HAP-1 (cell line): ENCODE measurements around the gene IL17RA.
"Not testable (repeated sequence)": the region's sequence is repeated elsewhere in the genome, so short reads cannot be mapped to it uniquely, and the experiment has no call there.

ENCODE experiments used
- DNase-seq, 2 experiments: peaks; one replicate each; pipeline ENCODE4 v3.0.0-alpha.2; 2016 to 2020; ENCODE audit warnings: low spot score in 2 of 2
- H3K27me3 ChIP-seq: fragments of 250-450 bp; sonication (Bioruptor Pico); 2 replicates; pipeline ENCODE4 v1.5.1; 2020; ENCODE audit warnings: low read depth, mild to moderate bottlenecking, moderate library complexity
- H3K36me3 ChIP-seq: fragments of 250-450 bp; sonication (Bioruptor Pico); replicated peaks from 2 replicates; pipeline ENCODE4 v1.5.1; 2020; ENCODE audit warnings: mild to moderate bottlenecking
- H3K4me1 ChIP-seq: fragments of 250-450 bp; sonication (Bioruptor Pico); 2 replicates; pipeline ENCODE4 v1.5.1; 2020; ENCODE audit warnings: mild to moderate bottlenecking
- H3K4me3 ChIP-seq: fragments of 250-450 bp; sonication (Bioruptor Pico); 2 replicates; pipeline ENCODE4 v1.5.1; 2020; ENCODE audit warnings: mild to moderate bottlenecking, moderate library complexity
- H3K9me3 ChIP-seq: fragments of 250-450 bp; sonication (Bioruptor Pico); 2 replicates; pipeline ENCODE4 v1.5.1; 2020; ENCODE audit warnings: mild to moderate bottlenecking, moderate library complexity
- in situ Hi-C: fragments of 300-500 bp; cut with MboI; formaldehyde crosslinking; loops from 3 replicates; pipeline ENCODE4 v1.14.3; 2020; ENCODE audit warnings: low sequenced_read_pairs, inconsistent platforms, mixed read lengths

Gene IL17RA

GRCh38 chr22:17132112-17132511 is 47.3 kb downstream of the IL17RA start:
- no peak for DNase-seq
- in situ Hi-C loops = no loop called here

GRCh38 chr22:17133137-17133536 is 48.3 kb downstream of the IL17RA start:
- H3K4me1 ChIP-seq = no peaks in the 10 kb centered on the region
- H3K36me3 ChIP-seq = no peaks in the 10 kb centered on the region; the same call in none of the 2 replicates
- H3K9me3 ChIP-seq = no peaks in the 10 kb centered on the region
- no peaks in the 10 kb centered on the region for H3K27me3 ChIP-seq
- no peak overlapping the region for H3K4me3 ChIP-seq
- no peak for DNase-seq
- in situ Hi-C loops = no loop called here

More at GRCh38 chr22:17132112-17132511, 47.3 kb downstream of the IL17RA start:
- H3K9me3 ChIP-seq = no peaks in the 10 kb centered on the region
- H3K36me3 ChIP-seq = no peaks in the 10 kb centered on the region; the same call in none of the 2 replicates
- no peaks in the 10 kb centered on the region for H3K4me1 ChIP-seq
- H3K27me3 ChIP-seq = no peaks in the 10 kb centered on the region
- H3K4me3 ChIP-seq = no peak overlapping the region

GRCh38 chr22:17135153-17135760 is 50.5 kb downstream of the IL17RA start:
- Histone ChIP-seq H3K36me3 (peaks cover 5% of the 10 kb centered on the region), H3K4me1 (no peaks in the 10 kb centered on the region), H3K9me3 (no peaks in the 10 kb centered on the region), H3K27me3 (no peaks in the 10 kb centered on the region), H3K4me3 (no peak overlapping the region)
- DNase-seq = no peak
- in situ Hi-C loops = no loop called here

- Histone ChIP-seq H3K4me3 (no peak overlapping the region), H3K27me3 (no peaks in the 10 kb centered on the region), H3K9me3 (no peaks in the 10 kb centered on the region), H3K36me3 (peaks cover 20% of the 10 kb centered on the region), H3K4me1 (no peaks in the 10 kb centered on the region)
- no peak for DNase-seq
- in situ Hi-C loops = no loop called here
Measured at GRCh38 chr22:17137170-17137569, 52.4 kb downstream of the IL17RA start.

- no peak overlapping the region for H3K4me3 ChIP-seq
- in situ Hi-C loops = no loop called here
- no peaks in the 10 kb centered on the region for H3K4me1 ChIP-seq
- H3K9me3 ChIP-seq = no peaks in the 10 kb centered on the region
- H3K27me3 ChIP-seq = no peaks in the 10 kb centered on the region
- DNase-seq = no peak
- peaks cover 24% of the 10 kb centered on the region for H3K36me3 ChIP-seq
Measured at GRCh38 chr22:17137861-17138425, 53.1 kb downstream of the IL17RA start.

- Histone ChIP-seq H3K27me3 (no peaks in the 10 kb centered on the region), H3K4me3 (no peak overlapping the region), H3K36me3 (peaks cover 27% of the 10 kb centered on the region), H3K9me3 (no peaks in the 10 kb centered on the region), H3K4me1 (no peaks in the 10 kb centered on the region)
- in situ Hi-C loops = no loop called here
- no peak for DNase-seq
Measured at GRCh38 chr22:17138513-17138912, 53.7 kb downstream of the IL17RA start.

GRCh38 chr22:17140022-17140421 is 55.2 kb downstream of the IL17RA start:
- H3K36me3 ChIP-seq = peaks cover 30% of the 10 kb centered on the region
- no peaks in the 10 kb centered on the region for H3K27me3 ChIP-seq
- in situ Hi-C loops = no loop called here
- no peak for DNase-seq
- no peak overlapping the region for H3K4me3 ChIP-seq
- no peaks in the 10 kb centered on the region for H3K9me3 ChIP-seq
- no peaks in the 10 kb centered on the region for H3K4me1 ChIP-seq

- DNase-seq = no peak
- in situ Hi-C loops = no loop called here
Measured at GRCh38 chr22:17140826-17141766, 56.3 kb downstream of the IL17RA start.

GRCh38 chr22:17143101-17143500 is 58.3 kb downstream of the IL17RA start:
- H3K9me3 ChIP-seq = no peaks in the 10 kb centered on the region
- in situ Hi-C loops = no loop called here
- no peak for DNase-seq
- H3K4me1 ChIP-seq = no peaks in the 10 kb centered on the region
- no peaks in the 10 kb centered on the region for H3K27me3 ChIP-seq
- H3K36me3 ChIP-seq = peaks cover 30% of the 10 kb centered on the region
- H3K4me3 ChIP-seq = no peak overlapping the region

More at GRCh38 chr22:17140826-17141766, 56.3 kb downstream of the IL17RA start:
- Histone ChIP-seq H3K27me3 (no peaks in the 10 kb centered on the region), H3K4me3 (no peak overlapping the region), H3K36me3 (peaks cover 30% of the 10 kb centered on the region), H3K9me3 (no peaks in the 10 kb centered on the region), H3K4me1 (no peaks in the 10 kb centered on the region)

- H3K4me3 ChIP-seq = no peak overlapping the region
- peaks cover 26% of the 10 kb centered on the region for H3K36me3 ChIP-seq
- in situ Hi-C loops = no loop called here
Measured at GRCh38 chr22:17143826-17144225, 59.0 kb downstream of the IL17RA start.

GRCh38 chr22:17145021-17145680 is 60.4 kb downstream of the IL17RA start:
- H3K4me1 ChIP-seq = no peaks in the 10 kb centered on the region
- H3K27me3 ChIP-seq = no peaks in the 10 kb centered on the region
- no peaks in the 10 kb centered on the region for H3K9me3 ChIP-seq
- in situ Hi-C loops = no loop called here
- no peak for DNase-seq
- H3K4me3 ChIP-seq = no peak overlapping the region
- peaks cover 25% of the 10 kb centered on the region for H3K36me3 ChIP-seq

More at GRCh38 chr22:17143826-17144225, 59.0 kb downstream of the IL17RA start:
- DNase-seq = no peak
- H3K4me1 ChIP-seq = no peaks in the 10 kb centered on the region
- no peaks in the 10 kb centered on the region for H3K27me3 ChIP-seq
- H3K9me3 ChIP-seq = no peaks in the 10 kb centered on the region

GRCh38 chr22:17147458-17147857 is 62.7 kb downstream of the IL17RA start:
- H3K36me3 ChIP-seq = not testable (repeated sequence)

GRCh38 chr22:17149076-17149815 is 64.4 kb downstream of the IL17RA start:
- Histone ChIP-seq H3K36me3 (peaks cover 3% of the 10 kb centered on the region; the same call in 1 of the 2 replicates), H3K4me1 (no peaks in the 10 kb centered on the region), H3K27me3 (no peaks in the 10 kb centered on the region), H3K4me3 (no peak overlapping the region), H3K9me3 (no peaks in the 10 kb centered on the region)
- no peak for DNase-seq
- in situ Hi-C loops = no loop called here

More at GRCh38 chr22:17147458-17147857, 62.7 kb downstream of the IL17RA start:
- H3K27me3 ChIP-seq, H3K4me3 ChIP-seq, H3K4me1 ChIP-seq, in situ Hi-C loops, H3K9me3 ChIP-seq, DNase-seq: not testable (repeated sequence)
